HCT116 (cell line): Measurements from ENCODE around the gene PRAF2. TPM values are rescaled to one million over a fixed set of nuclear protein-coding genes. Genes with fewer than 3 reads are reported as not detected.

Experiments
- ATAC-seq: fragments of 200-7000 bp; cut with Tn5 transposase; 2 replicates; pipeline ENCODE4 v1.9.1; 2020; ENCODE audit warnings: mild to moderate bottlenecking, moderate library complexity
- BruUV-seq: library from RNA; stranded (reverse); fragments of 400-500 nt; replicated peaks from 2 replicates; lab custom pipeline; 2021; lab: Mats Ljungman, UMichigan
- CTCF ChIA-PET: fragments of 300-600 bp; sonication (Branson Sonifier 250); formaldehyde crosslinking; loops from one replicate; lab custom pipeline; 2021; ENCODE audit warnings: antibody characterized with exemption; lab: Charles Lee
- POLR2A ChIA-PET: fragments of 300-600, 350-600 bp; sonication (Branson Sonifier 250); formaldehyde crosslinking; loops from one replicate; lab custom pipeline; 2021; ENCODE audit warnings: antibody characterized with exemption; lab: Charles Lee
- RAD21 ChIA-PET, 2 experiments: fragments of 300-600 bp; sonication (Branson Sonifier 250); formaldehyde crosslinking; loops; one replicate each; lab custom pipeline; 2023; ENCODE audit warnings: low total read pairs in 2 of 2; ENCODE audit not compliant: uncharacterized antibody in 2 of 2, unreplicated experiment in 2 of 2, low non-redundant PET in 1 of 2; lab: Charles Lee
- DNase-seq: peaks from one replicate; pipeline ENCODE4 v3.0.0-alpha.2; 2010; ENCODE audit warnings: low read depth, low spot score
- H2AFZ ChIP-seq: fragments of 200-600 bp; shearing (Covaris generic), sonication (generic); 2 replicates; pipeline ENCODE4 v1.6.1; 2017; ENCODE audit warnings: low read depth, mixed run types, mixed read lengths, antibody characterized with exemption, low read length; ENCODE audit not compliant: poor library complexity, severe bottlenecking
- H3K27ac ChIP-seq: 2 replicates; pipeline ENCODE4 v1.5.1; 2012; ENCODE audit warnings: low read depth, low read length
- H3K27me3 ChIP-seq: fragments of 200-600 bp; sonication (generic); 2 replicates; pipeline ENCODE4 v1.6.1; 2016; ENCODE audit warnings: mixed run types, low read length, mixed read lengths; ENCODE audit not compliant: insufficient read depth
- H3K36me3 ChIP-seq, 2 experiments: fragments of 200-500 bp in 1 of 2; fragments of 200-600 bp in 1 of 2; sonication (Bioruptor generic) in 1 of 2; sonication (generic) in 1 of 2; 2 replicates each; pipeline versions ENCODE4 v1.5.1 to v1.6.1; 2014 to 2016; ENCODE audit warnings: low read length in 2 of 2, inconsistent platforms in 1 of 2, mixed read lengths in 1 of 2, mixed run types in 1 of 2; ENCODE audit not compliant: insufficient read depth in 2 of 2, control insufficient read depth in 1 of 2
- H3K4me1 ChIP-seq, 2 experiments: fragments of 200-600 bp in 1 of 2; sonication (generic) in 1 of 2; 2 replicates each; pipeline versions ENCODE4 v1.5.1 to v1.6.1; 2012 to 2017; ENCODE audit warnings: low read length in 2 of 2, inconsistent platforms in 1 of 2, mild to moderate bottlenecking in 1 of 2, mixed read lengths in 1 of 2, mixed run types in 1 of 2, moderate library complexity in 1 of 2; ENCODE audit not compliant: insufficient read depth in 2 of 2, control insufficient read depth in 1 of 2
- H3K4me2 ChIP-seq: fragments of 200-600 bp; sonication (generic); 2 replicates; pipeline ENCODE4 v1.6.1; 2017; ENCODE audit warnings: mixed run types, low read length, mixed read lengths
- H3K4me3 ChIP-seq, 2 experiments: fragments of 200-600 bp in 1 of 2; sonication (generic) in 1 of 2; replicated peaks in 1 of 2; 2 replicates each; pipeline ENCODE4 v1.5.1; 2011 to 2016; ENCODE audit warnings: low read length in 2 of 2, control low read depth in 1 of 2, low read depth in 1 of 2, mild to moderate bottlenecking in 1 of 2, mixed read lengths in 1 of 2, mixed run types in 1 of 2
- H3K79me2 ChIP-seq: fragments of 200-600 bp; sonication (generic); 2 replicates; pipeline ENCODE4 v1.6.1; 2017; ENCODE audit warnings: mild to moderate bottlenecking, mixed run types, low read length, moderate library complexity, mixed read lengths; ENCODE audit not compliant: insufficient read depth
- H3K9ac ChIP-seq: fragments of 200-600 bp; sonication (generic); 2 replicates; pipeline ENCODE4 v1.6.1; 2016; ENCODE audit warnings: low read length, mixed read lengths
- H3K9me2 ChIP-seq: fragments of 200-600 bp; sonication (generic), shearing (Covaris generic); 2 replicates; pipeline ENCODE4 v1.6.1; 2017; ENCODE audit warnings: mixed run types, mild to moderate bottlenecking, moderate library complexity; ENCODE audit not compliant: insufficient read depth
- H3K9me3 ChIP-seq, 2 experiments: fragments of 200-500 bp in 1 of 2; fragments of 200-600 bp in 1 of 2; sonication (Bioruptor generic) in 1 of 2; sonication (generic) in 1 of 2; 2 replicates each; pipeline ENCODE4 v1.6.1; 2014 to 2017; ENCODE audit warnings: low read length in 2 of 2, mixed read lengths in 2 of 2, inconsistent platforms in 1 of 2, low read depth in 1 of 2, mild to moderate bottlenecking in 1 of 2, mixed run types in 1 of 2, moderate library complexity in 1 of 2; ENCODE audit not compliant: control insufficient read depth in 1 of 2, insufficient read depth in 1 of 2
- H4K20me1 ChIP-seq: fragments of 200-600 bp; sonication (generic), shearing (Covaris generic); 2 replicates; pipeline ENCODE4 v1.6.1; 2017; ENCODE audit warnings: mixed run types, mild to moderate bottlenecking, moderate library complexity; ENCODE audit not compliant: insufficient read depth
- CBX3 ChIP-seq: IDR thresholded peaks from 2 replicates; pipeline ENCODE4 v1.6.1; 2012; ENCODE audit warnings: low read depth
- ELF1 ChIP-seq: IDR thresholded peaks from 2 replicates; pipeline ENCODE4 v1.6.1; 2012; ENCODE audit warnings: low read depth, borderline replicate concordance
- JUND ChIP-seq: IDR thresholded peaks from 2 replicates; pipeline ENCODE4 v1.6.1; 2012
- POLR2A ChIP-seq: IDR thresholded peaks from 2 replicates; pipeline ENCODE4 v1.7.0; 2011; ENCODE audit warnings: borderline replicate concordance; ENCODE audit not compliant: insufficient read depth, insufficient read length; ENCODE audit errors: extremely low read depth
- SP1 ChIP-seq: IDR thresholded peaks from 2 replicates; pipeline ENCODE4 v1.6.1; 2012; ENCODE audit warnings: low read depth
- SRF ChIP-seq: IDR thresholded peaks from 2 replicates; pipeline ENCODE4 v1.6.1; 2012; ENCODE audit warnings: low read depth
- TCF7L2 ChIP-seq: IDR thresholded peaks from 2 replicates; pipeline ENCODE4 v1.7.0; 2011; ENCODE audit warnings: borderline replicate concordance, inconsistent platforms; ENCODE audit not compliant: insufficient read depth, insufficient read length; ENCODE audit errors: extremely low read depth
- intact Hi-C: fragments of 100-400 bp; cut with micrococcal nuclease; formaldehyde crosslinking; loops from 2 replicates; pipeline ENCODE4 v1.10.0; 2022
- total RNA-seq: library from RNA; stranded (reverse); gene quantifications from one replicate; pipeline ENCODE4 v1.2.1, GENCODE V29; 2021; ENCODE audit not compliant: unreplicated experiment
- TF ChIP-seq, protein P1 (sequence below): IDR thresholded peaks from 2 replicates; pipeline ENCODE4 v1.6.1; 2011; ENCODE audit warnings: mild to moderate bottlenecking, low read length, moderate library complexity; ENCODE audit not compliant: insufficient replicate concordance; ENCODE audit errors: extremely low read depth
- TF ChIP-seq, protein P2 (sequence below): IDR thresholded peaks from 2 replicates; pipeline ENCODE4 v1.6.1; 2012; ENCODE audit warnings: low read depth
- TF ChIP-seq, protein P3 (sequence below): IDR thresholded peaks from 2 replicates; pipeline ENCODE4 v1.6.1; 2012

The PRAF2 gene
- total RNA-seq, 1 experiment from 2014 or later, result 18.8 TPM

DNA sequence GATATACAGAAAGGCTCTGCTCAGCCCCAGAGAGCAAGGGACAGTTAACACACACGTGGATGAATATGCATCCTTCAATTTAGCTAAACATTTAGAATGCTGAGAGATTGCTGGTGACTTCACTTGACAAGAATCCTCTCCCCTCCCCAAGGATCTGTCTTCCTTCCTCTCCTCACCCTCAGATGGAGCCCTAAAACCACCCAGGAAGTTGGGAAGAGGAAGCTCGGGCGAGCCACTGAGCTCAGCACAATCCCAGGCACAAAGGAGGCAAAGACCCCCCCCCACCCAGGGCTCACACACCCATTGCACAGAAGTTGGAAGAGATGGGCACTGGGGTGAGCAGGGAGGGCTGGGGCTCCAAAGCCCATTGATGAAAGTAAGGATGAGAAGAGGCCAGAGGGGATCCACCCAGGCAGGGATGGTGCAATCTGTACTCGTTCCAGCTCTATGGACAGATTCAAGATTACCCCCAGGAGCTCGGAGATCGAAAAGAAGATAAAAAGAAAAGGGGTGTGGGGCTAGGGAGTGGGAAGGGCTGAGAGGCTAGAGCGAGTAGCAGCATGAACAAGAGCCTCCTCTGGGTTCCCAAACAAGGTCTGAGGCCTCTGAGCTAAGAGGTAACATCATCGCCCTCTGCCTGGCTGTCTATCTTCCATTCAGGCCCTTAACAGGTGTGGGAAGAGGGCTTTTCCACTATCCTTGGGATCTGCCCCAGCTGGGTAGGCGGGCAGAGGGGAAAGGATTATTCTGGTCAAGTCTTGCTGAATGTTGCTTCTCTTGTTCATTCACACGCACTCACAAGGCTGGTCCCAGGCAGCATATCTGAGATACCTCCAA lies 31.8 kb downstream of the PRAF2 start:
- ChIA-PET CTCF (no interaction called here), POLR2A (interaction anchor here (1.0 kb wide), 1 partner anchor 40 kb away, joined by 4 read pairs; the partner anchor contains the start of gene GRIPAP1), RAD21 (no interaction called here)
- Histone ChIP-seq H3K9me3 (no peaks in the 10 kb centered on the region), H3K4me2 (peak overlapping the region; percentile 87), H3K36me3 (peaks cover 4 to 5% of the 10 kb centered on the region in 2 experiments; a peak in 3 of 4 replicates), H2AFZ (no peak overlapping the region), H3K9me2 (no peaks in the 10 kb centered on the region), H3K4me3 (peak overlapping the region; percentile 69), H3K27ac (peak overlapping the region; percentile 94), H3K9ac (peak overlapping the region; percentile 88), H3K4me1 (peaks cover 23 to 34% of the 10 kb centered on the region in 2 experiments), H4K20me1 (no peaks in the 10 kb centered on the region), H3K79me2 (peaks cover 36% of the 10 kb centered on the region), H3K27me3 (no peaks in the 10 kb centered on the region)
- intact Hi-C loops, result loop anchor here (2.0 to 10.0 kb wide), 3 partner anchors 40 to 123 kb away; partner anchors contain the start of genes GRIPAP1 and MAGIX
- BruUV-seq, result TSS peak; percentile 72
- DNase-seq (no peak), ATAC-seq (no peak)
- no peak for TF ChIP-seq ELF1
- TF ChIP-seq, protein P1, sequence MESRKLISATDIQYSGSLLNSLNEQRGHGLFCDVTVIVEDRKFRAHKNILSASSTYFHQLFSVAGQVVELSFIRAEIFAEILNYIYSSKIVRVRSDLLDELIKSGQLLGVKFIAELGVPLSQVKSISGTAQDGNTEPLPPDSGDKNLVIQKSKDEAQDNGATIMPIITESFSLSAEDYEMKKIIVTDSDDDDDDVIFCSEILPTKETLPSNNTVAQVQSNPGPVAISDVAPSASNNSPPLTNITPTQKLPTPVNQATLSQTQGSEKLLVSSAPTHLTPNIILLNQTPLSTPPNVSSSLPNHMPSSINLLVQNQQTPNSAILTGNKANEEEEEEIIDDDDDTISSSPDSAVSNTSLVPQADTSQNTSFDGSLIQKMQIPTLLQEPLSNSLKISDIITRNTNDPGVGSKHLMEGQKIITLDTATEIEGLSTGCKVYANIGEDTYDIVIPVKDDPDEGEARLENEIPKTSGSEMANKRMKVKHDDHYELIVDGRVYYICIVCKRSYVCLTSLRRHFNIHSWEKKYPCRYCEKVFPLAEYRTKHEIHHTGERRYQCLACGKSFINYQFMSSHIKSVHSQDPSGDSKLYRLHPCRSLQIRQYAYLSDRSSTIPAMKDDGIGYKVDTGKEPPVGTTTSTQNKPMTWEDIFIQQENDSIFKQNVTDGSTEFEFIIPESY, result no peak

DNA sequence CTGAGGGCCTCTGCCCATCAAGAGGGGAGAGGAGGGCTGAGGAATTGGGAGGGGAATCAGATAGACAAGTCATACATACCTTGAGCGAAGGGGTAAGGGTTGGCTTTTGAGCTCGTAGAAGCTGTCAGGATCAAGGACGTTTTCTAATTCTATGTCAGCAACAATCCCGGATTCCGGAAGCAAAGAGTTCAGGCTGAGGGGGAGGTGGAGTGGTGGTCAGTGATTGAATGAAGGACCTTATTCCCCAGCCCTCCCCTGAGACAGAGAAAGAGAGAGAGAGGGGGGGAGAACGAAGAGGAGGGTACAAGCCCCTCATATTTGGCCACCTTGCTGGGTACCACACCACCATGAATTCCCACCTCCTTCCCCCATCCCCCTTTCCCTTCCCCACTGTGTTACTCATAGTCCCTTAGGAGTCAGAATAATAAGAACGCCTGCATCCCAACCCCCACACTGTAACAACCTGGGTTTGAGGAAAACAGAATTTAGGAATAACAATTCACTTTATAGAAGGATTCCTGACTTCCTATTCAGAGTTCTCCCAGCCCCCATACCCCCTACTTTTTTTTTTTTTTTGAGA lies 33.3 kb downstream of the PRAF2 start:
- ChIA-PET CTCF (no interaction called here), RAD21 (no interaction called here), POLR2A (no interaction called here)
- Histone ChIP-seq H3K4me2 (peak overlapping the region; percentile 87), H4K20me1 (no peaks in the 10 kb centered on the region), H3K27ac (peak overlapping the region; percentile 94), H3K36me3 (peaks cover 4 to 5% of the 10 kb centered on the region in 2 experiments; a peak in 3 of 4 replicates), H3K9ac (peak overlapping the region; percentile 52), H3K9me3 (no peaks in the 10 kb centered on the region), H3K9me2 (no peaks in the 10 kb centered on the region), H3K4me3 (peak overlapping the region; percentile 29 to 35), H3K79me2 (peaks cover 36% of the 10 kb centered on the region), H2AFZ (no peak overlapping the region), H3K4me1 (peaks cover 23 to 34% of the 10 kb centered on the region in 2 experiments), H3K27me3 (no peaks in the 10 kb centered on the region)
- intact Hi-C loops, result loop anchor here (5.0 to 10.0 kb wide), 2 partner anchors 38 to 124 kb away; partner anchors contain the start of genes GRIPAP1 and MAGIX
- no peak for TF ChIP-seq TCF7L2
- TF ChIP-seq, protein P2, sequence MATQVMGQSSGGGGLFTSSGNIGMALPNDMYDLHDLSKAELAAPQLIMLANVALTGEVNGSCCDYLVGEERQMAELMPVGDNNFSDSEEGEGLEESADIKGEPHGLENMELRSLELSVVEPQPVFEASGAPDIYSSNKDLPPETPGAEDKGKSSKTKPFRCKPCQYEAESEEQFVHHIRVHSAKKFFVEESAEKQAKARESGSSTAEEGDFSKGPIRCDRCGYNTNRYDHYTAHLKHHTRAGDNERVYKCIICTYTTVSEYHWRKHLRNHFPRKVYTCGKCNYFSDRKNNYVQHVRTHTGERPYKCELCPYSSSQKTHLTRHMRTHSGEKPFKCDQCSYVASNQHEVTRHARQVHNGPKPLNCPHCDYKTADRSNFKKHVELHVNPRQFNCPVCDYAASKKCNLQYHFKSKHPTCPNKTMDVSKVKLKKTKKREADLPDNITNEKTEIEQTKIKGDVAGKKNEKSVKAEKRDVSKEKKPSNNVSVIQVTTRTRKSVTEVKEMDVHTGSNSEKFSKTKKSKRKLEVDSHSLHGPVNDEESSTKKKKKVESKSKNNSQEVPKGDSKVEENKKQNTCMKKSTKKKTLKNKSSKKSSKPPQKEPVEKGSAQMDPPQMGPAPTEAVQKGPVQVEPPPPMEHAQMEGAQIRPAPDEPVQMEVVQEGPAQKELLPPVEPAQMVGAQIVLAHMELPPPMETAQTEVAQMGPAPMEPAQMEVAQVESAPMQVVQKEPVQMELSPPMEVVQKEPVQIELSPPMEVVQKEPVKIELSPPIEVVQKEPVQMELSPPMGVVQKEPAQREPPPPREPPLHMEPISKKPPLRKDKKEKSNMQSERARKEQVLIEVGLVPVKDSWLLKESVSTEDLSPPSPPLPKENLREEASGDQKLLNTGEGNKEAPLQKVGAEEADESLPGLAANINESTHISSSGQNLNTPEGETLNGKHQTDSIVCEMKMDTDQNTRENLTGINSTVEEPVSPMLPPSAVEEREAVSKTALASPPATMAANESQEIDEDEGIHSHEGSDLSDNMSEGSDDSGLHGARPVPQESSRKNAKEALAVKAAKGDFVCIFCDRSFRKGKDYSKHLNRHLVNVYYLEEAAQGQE, result no peak
- TF ChIP-seq, protein P3, sequence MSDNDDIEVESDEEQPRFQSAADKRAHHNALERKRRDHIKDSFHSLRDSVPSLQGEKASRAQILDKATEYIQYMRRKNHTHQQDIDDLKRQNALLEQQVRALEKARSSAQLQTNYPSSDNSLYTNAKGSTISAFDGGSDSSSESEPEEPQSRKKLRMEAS, result no peak
- no peak for TF ChIP-seq SP1
- no peak for TF ChIP-seq CBX3
- no peak for TF ChIP-seq POLR2A
- TF ChIP-seq SRF, result no peak
- no peak for TF ChIP-seq JUND
- DNase-seq, result no peak
- ATAC-seq, result no peak
- BruUV-seq, result TSS peak; percentile 55
